CD4-positive, alpha-beta T cell treated with Interleukin-4 for 4 hours (primary cell): ENCODE data around the gene ATAD3A.
"Not testable (repeated sequence)": the region's sequence is repeated elsewhere in the genome, so short reads cannot be mapped to it uniquely, and the experiment has no call there.

Source experiments
- DNase-seq: peaks from one replicate; pipeline ENCODE4 v3.0.0-alpha.2; 2020

Gene ATAD3A

GRCh38 chr1:1511533-1512285 is at the start of gene ATAD3A:
Gene ATAD3A, plus strand, starts transcription at chr1:1512162. Its CDS starts 107 bp downstream, at chr1:1512269.
- DNase-seq, result peak; percentile 97

GRCh38 chr1:1462318-1462966 is 49.5 kb upstream of the ATAD3A start:
- peak; percentile 2 for DNase-seq

- no peak for DNase-seq
Measured at GRCh38 chr1:1463312-1463711, 48.6 kb upstream of the ATAD3A start.

- DNase-seq, result not testable (repeated sequence)
Measured at GRCh38 chr1:1468196-1468985, 43.6 kb upstream of the ATAD3A start.

GRCh38 chr1:1470626-1471388 is 41.2 kb upstream of the ATAD3A start:
- DNase-seq, result peak; percentile 3

DNA sequence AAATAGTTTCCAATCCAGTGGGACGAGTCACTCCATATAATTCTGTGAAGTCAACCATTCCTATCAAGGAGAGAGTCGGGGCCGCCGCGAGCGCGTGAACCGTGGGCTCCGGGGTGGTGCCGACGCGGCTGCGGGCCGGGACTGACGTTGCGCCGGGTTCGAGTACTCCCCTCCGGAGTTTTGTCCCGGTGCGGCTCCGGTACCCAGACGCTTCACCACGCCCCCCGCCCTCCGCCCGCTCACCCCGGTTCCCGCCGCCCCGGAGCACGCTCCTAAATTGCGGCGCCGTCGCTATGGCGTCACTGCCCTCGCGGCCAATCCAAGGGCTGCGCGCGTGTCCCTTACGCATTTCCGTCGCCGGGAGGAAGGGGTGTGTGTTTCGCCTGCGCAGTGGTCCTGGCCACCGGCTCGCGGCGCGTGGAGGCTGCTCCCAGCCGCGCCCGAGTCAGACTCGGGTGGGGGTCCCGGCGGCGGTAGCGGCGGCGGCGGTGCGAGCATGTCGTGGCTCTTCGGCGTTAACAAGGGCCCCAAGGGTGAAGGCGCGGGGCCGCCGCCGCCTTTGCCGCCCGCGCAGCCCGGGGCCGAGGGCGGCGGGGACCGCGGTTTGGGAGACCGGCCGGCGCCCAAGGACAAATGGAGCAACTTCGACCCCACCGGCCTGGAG is 40.4 kb upstream of the ATAD3A start, which contains the start of gene ATAD3B:
Gene ATAD3B, plus strand, starts transcription at position 377 of the 664 bp plus-strand sequence. Its CDS starts 120 bp downstream, at position 497.
- peak; percentile 91 for DNase-seq

DNA sequence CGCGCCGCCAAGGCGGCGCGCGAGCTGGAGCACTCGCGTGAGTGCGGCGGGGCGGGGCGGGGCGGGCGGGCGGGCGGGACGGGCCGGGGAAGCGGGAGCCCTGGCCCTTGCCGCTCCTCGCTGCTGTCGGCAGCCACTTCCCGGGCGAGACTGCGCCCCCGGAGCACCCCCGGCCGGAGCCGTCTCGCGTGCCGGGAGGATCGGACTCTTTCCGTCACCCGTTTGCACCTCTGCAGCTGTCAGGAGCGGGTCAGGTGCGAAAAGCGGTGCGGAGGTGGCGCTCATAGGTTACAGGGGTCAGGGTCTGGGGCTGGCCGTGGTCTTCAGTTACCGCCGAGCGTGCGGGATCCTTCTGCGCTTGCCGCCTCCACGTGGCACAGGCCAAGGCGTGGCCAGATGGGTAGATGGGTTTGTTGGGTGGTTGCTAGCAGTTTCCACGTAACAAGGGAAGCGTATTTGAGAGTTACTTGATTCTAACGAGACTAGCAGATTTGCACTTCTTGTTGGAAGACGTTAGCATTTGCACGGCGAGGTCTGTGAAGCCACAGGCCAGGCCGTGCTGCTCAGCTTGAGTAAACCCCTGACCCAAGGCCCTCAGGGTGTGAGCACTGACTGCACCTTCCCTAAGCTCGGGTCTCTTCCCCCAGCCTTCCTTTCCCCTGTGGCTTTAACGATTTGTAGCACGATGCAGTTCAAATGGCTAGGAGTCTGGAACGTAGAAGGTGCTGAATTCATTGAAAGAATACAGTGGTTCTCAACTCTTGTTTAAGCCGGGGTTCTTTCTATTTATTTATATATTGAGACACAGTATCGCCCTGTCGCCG is 39.7 kb upstream of the ATAD3A start:
- DNase-seq, result not testable (repeated sequence)

DNA sequence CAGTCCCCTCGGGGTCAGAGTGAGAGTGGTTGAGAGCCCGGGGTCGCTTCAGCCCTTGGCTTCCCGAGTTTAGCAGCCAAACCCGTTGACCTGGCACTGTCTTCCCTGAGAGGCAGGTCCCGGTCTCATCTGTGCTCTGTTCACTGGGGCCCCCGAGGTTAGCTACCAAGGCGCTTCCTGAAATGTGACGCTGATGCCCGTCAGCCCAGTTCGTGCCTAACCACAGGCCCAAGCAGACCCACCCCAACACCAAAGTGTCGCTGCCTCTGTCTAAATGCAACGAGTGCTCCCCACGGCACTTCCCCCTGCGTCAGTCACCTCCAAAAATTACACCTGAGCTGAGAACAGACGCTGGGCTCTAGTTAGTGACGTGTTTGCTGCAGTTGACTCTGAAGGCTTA is 36.0 kb upstream of the ATAD3A start:
- DNase-seq, result not testable (repeated sequence)

- DNase-seq, result no peak
Measured at GRCh38 chr1:1477206-1477605, 34.8 kb upstream of the ATAD3A start.

DNA sequence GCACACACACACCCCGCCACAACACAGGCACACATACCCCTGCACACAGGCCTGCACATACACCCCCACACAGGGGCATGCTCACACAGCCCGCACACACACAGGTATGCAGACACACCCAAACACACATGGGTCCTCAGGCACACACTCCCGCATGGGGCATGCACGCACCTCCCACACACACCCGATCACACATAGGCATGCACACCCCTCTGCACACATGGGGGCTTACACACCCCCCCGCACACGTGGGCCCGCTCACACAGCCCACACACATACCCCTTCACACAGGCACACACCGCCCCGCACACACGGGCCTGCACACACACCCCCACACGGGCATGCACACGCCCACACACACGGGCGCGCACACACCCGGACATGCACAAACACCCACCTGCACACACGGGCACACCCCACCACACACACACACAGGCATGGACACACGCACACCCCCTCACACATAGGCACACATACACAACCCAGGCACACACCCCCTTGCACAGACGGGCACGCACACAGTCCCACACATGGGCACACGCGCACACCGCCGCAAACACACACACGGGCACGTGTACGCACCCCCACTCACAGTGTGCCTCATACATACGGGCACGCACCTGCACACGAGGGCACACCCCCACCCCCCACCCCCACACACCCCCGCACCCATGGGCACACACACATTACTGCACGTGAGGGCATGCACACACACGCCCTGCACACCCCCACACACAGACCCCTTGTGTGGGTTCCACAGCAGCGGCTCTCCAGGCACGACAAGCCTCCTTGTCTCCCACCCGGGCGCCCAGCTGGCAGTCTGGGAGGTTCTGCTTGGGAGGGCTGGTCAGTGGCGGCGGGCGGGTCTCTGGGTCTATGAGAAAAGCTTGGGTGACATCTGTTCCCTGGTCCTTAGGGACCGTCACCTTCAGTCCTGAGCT is 32.1 kb upstream of the ATAD3A start:
- no peak for DNase-seq

- DNase-seq, result not testable (repeated sequence)
Measured at GRCh38 chr1:1480488-1480867, 31.5 kb upstream of the ATAD3A start.

- not testable (repeated sequence) for DNase-seq
Measured at GRCh38 chr1:1481811-1482210, 30.2 kb upstream of the ATAD3A start.

DNA sequence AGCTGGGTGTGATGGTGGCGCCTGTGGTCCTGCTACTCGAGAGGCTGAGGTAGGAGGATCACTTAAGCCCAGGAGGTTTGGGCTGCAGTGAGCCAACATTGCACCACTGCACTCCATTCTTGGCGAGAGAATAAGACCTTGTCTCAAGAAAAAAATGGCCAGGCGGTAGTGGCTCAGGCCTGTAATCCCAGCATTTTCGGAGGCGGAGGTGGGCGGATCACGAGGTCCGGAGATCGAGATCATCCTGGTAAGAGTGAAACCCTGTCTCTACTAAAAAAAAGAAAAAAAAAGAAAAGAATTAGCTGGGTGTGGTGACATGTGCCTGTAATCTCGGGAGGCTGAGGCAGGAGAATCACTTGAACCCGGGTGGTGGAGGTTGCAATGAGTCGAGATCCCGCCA is 29.1 kb upstream of the ATAD3A start:
- DNase-seq, result no peak

GRCh38 chr1:1483714-1484113 is 28.2 kb upstream of the ATAD3A start:
- DNase-seq, result no peak

DNA sequence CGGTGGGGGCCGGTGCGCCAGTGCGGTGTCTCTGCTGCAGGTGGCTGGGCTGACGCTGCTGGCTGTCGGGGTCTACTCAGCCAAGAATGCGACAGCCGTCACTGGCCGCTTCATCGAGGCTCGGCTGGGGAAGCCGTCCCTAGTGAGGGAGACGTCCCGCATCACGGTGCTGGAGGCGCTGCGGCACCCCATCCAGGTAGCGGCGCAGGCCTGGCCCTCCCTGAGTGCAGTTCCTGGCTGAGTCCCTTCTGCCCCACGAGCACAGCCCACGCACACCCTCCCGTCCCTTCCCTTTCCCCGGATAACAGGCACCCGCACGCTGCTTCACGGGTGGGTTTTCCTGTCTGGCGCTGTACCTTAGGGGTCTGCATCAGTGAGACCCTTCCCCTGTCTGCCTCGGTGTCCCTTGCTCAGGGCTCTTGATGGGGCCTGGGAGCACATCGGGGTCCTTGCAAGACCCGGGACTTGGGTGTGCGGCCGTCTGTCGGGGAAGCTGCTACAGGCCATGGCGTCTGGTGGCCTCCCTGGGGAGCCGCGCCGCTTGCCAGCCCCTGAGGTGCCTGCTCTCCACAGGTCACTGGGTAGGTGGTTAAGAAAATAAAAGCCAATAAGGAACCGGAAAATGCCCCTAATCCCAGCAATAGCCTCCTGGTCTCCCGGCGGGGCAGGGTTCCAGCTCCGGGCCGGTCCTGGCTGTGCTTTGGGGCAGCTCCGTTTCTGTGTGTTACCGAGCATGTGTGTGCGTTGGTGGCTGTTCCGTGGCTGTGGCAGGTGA is 26.8 kb upstream of the ATAD3A start:
- DNase-seq, result not testable (repeated sequence)

- DNase-seq, result not testable (repeated sequence)
Measured at GRCh38 chr1:1485755-1486317, 26.1 kb upstream of the ATAD3A start.

DNA sequence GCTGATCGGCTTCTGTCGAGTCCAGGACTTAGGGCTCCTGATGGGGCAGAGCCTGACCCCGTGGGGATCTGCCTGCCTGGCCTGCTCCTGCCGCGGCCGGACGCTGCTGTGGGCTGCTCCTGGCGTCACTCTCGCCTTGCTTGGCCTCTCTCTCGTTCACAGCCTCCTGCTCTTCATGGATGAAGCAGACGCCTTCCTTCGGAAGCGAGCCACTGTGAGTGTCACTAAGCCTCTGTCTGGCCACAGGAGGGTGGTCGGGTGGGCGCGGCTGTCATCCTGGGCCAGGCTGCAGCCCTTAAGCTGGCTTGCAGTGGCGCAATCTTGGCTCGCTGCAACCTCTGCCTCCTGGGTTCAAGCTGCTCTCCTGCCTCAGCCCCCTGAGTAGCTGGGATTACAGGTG is 24.3 kb upstream of the ATAD3A start:
- no peak for DNase-seq

DNA sequence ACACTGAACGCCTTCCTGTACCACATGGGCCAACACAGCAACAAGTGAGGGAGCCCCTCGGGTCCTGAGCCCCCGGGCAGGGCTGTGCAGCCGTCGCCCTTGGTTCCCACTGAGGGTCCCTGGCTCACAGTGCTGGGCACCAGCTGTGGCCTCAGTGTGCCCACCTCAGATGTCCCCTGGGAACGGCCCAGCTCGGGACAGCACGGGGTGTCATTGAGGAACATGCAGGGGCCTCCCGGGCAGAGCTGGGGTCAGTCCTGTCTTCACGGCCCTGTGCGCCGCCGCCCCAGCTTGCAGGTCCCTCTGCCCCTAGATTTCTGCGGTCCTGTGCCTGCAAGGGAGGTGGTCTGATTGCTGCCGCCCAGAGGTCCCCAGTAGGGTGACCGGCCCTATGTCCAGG is 22.7 kb upstream of the ATAD3A start:
- no peak for DNase-seq

GRCh38 chr1:1489861-1490260 is 22.1 kb upstream of the ATAD3A start:
- DNase-seq, result no peak
